Endothelial cell of umbilical vein (primary cell): ENCODE results near the gene GMNC. TPM values are rescaled to one million over a fixed set of nuclear protein-coding genes. Genes with fewer than 3 reads are reported as not detected.

Experiments used
- BruUV-seq: library from RNA; stranded (reverse); fragments of 400-500 nt; replicated peaks from 2 replicates; lab custom pipeline; 2021; lab: Mats Ljungman, UMichigan
- CTCF ChIA-PET: fragments of 300-600, 350-600 bp; sonication (Branson Sonifier 250); formaldehyde crosslinking; loops from one replicate; lab custom pipeline; 2021; ENCODE audit warnings: antibody characterized with exemption, inconsistent platforms; lab: Charles Lee
- POLR2A ChIA-PET: fragments of 300-600, 350-600 bp; sonication (Branson Sonifier 250); formaldehyde crosslinking; loops from one replicate; lab custom pipeline; 2021; ENCODE audit warnings: antibody characterized with exemption, inconsistent platforms; lab: Charles Lee
- DNase-seq: peaks from one replicate; pipeline ENCODE4 v3.0.0-alpha.2; 2011; ENCODE audit warnings: low read depth, low spot score
- FAIRE-seq: peaks from 2 replicates; lab custom pipeline; 2011; peaks lifted over from hg19 to GRCh38; lab: Jason Lieb, UNC
- H2AFZ ChIP-seq: 2 replicates; pipeline ENCODE4 v1.6.0; 2012; ENCODE audit warnings: low read depth, low read length, control low read depth, inconsistent platforms
- H3K27ac ChIP-seq: 2 replicates; pipeline ENCODE4 v1.5.1; 2011; ENCODE audit warnings: low read depth, mild to moderate bottlenecking, control low read depth, low read length, moderate library complexity; ENCODE audit not compliant: insufficient read depth
- H3K27me3 ChIP-seq, 2 experiments: 2 replicates each; pipeline versions ENCODE4 v1.6.0 to v1.6.1; 2011; ENCODE audit warnings: low read length in 2 of 2, mixed read lengths in 1 of 2; ENCODE audit not compliant: control insufficient read depth in 2 of 2, insufficient read depth in 2 of 2
- H3K36me3 ChIP-seq, 2 experiments: 2 replicates in 1 of 2; 3 replicates in 1 of 2; pipeline ENCODE4 v1.5.1; 2011; ENCODE audit warnings: low read length in 2 of 2, mild to moderate bottlenecking in 1 of 2, moderate library complexity in 1 of 2; ENCODE audit not compliant: control insufficient read depth in 2 of 2, insufficient read depth in 2 of 2; ENCODE audit errors: extremely low read depth in 1 of 2
- H3K4me1 ChIP-seq: 3 replicates; pipeline ENCODE4 v1.5.1; 2011; ENCODE audit warnings: mild to moderate bottlenecking, low read length; ENCODE audit not compliant: control insufficient read depth, insufficient read depth; ENCODE audit errors: extremely low read depth
- H3K4me2 ChIP-seq: 2 replicates; pipeline ENCODE4 v1.6.1; 2011; ENCODE audit warnings: low read length, control low read depth, mixed read lengths; ENCODE audit not compliant: insufficient read depth
- H3K4me3 ChIP-seq, 3 experiments: fragments of 200-600 bp in 1 of 3; sonication (generic), shearing (Covaris generic) in 1 of 3; replicated peaks in 1 of 3; 2 replicates each; pipeline ENCODE4 v1.5.1; 2011 to 2016; ENCODE audit warnings: control low read depth in 3 of 3, low read length in 3 of 3, mild to moderate bottlenecking in 2 of 3, inconsistent platforms in 1 of 3, low read depth in 1 of 3, moderate library complexity in 1 of 3; ENCODE audit not compliant: insufficient read depth in 1 of 3
- H3K79me2 ChIP-seq: 2 replicates; pipeline ENCODE4 v1.6.0; 2012; ENCODE audit warnings: low read length, inconsistent platforms; ENCODE audit not compliant: control insufficient read depth, insufficient read depth
- H3K9ac ChIP-seq: replicated peaks from 2 replicates; pipeline ENCODE3; 2011; ENCODE audit warnings: low read length, control low read depth; ENCODE audit not compliant: insufficient read depth; ENCODE audit errors: extremely low read depth
- H3K9me1 ChIP-seq: replicated peaks from 3 replicates; pipeline ENCODE4 v1.6.0; 2011; ENCODE audit warnings: mild to moderate bottlenecking, low read length; ENCODE audit not compliant: control insufficient read depth, insufficient read depth; ENCODE audit errors: extremely low read depth
- H3K9me3 ChIP-seq: replicated peaks from 2 replicates; pipeline ENCODE4 v1.5.1; 2012; ENCODE audit warnings: low read length, inconsistent platforms; ENCODE audit not compliant: control insufficient read depth, insufficient read depth
- H4K20me1 ChIP-seq: replicated peaks from 2 replicates; pipeline ENCODE3; 2011; ENCODE audit warnings: mild to moderate bottlenecking, low read length; ENCODE audit not compliant: control insufficient read depth, insufficient read depth; ENCODE audit errors: extremely low read depth
- CTCF ChIP-seq, 2 donors: IDR thresholded peaks; 1 replicate in 1 of 2; 2 replicates in 1 of 2; pipeline ENCODE4 v1.5.1; 2011; ENCODE audit warnings: low read length in 2 of 2, mild to moderate bottlenecking in 2 of 2, moderate library complexity in 2 of 2, control low read depth in 1 of 2, inconsistent platforms in 1 of 2, low read depth in 1 of 2; ENCODE audit not compliant: insufficient read depth in 1 of 2; ENCODE audit errors: extremely low read depth in 1 of 2
- EZH2 ChIP-seq: IDR thresholded peaks from 2 replicates; pipeline ENCODE4 v1.6.1; 2012; ENCODE audit warnings: borderline replicate concordance, low read depth, mild to moderate bottlenecking, moderate library complexity, low read length, inconsistent platforms; ENCODE audit not compliant: severe bottlenecking
- FOS ChIP-seq: IDR thresholded peaks from 2 replicates; pipeline ENCODE4 v1.6.1; 2011; ENCODE audit warnings: mild to moderate bottlenecking, low read length, moderate library complexity, borderline replicate concordance; ENCODE audit not compliant: insufficient read depth
- GATA2 ChIP-seq: IDR thresholded peaks from 2 replicates; pipeline ENCODE4 v1.7.0; 2011; ENCODE audit warnings: low read depth, mild to moderate bottlenecking, moderate library complexity, mixed read lengths, low read length; ENCODE audit not compliant: insufficient read length, insufficient read depth
- JUN ChIP-seq: IDR thresholded peaks from 2 replicates; pipeline ENCODE4 v1.6.1; 2011; ENCODE audit warnings: borderline replicate concordance, low read depth; ENCODE audit not compliant: insufficient read length, insufficient read depth
- MYC ChIP-seq: IDR thresholded peaks from one replicate; pipeline ENCODE4 v1.6.1; 2011; ENCODE audit warnings: mild to moderate bottlenecking, low read depth, low read length
- POLR2AphosphoS5 ChIP-seq: IDR thresholded peaks from 2 replicates; pipeline ENCODE4 v1.6.1; 2012; ENCODE audit warnings: low read depth, mild to moderate bottlenecking, control low read depth, low read length, moderate library complexity; ENCODE audit not compliant: insufficient read depth
- dilution Hi-C: fragments of 300-500 bp; cut with MboI; formaldehyde crosslinking; loops from one replicate; pipeline ENCODE4 v1.15.0; 2019; ENCODE audit warnings: low sequenced_read_pairs; ENCODE audit not compliant: extremely low pct_ligation_motif_present
- intact Hi-C: fragments of 100-400 bp; cut with micrococcal nuclease; formaldehyde crosslinking; loops from one replicate; pipeline ENCODE4 v1.10.0; 2022
- polyA plus RNA-seq, 4 experiments: library from polyadenylated mRNA; depleted of rRNA in 3 of 4; stranded (reverse) in 3 of 4; unstranded in 1 of 4; fragments of >200 nt; gene quantifications; 2 replicates each; pipeline versions ENCODE4 v1.2.1 to v1.2.3, GENCODE V29; 2011 to 2012; ENCODE audit warnings: missing spikeins in 1 of 4
- total RNA-seq: library from RNA; stranded (reverse); gene quantifications from 2 replicates; pipeline ENCODE4 v1.2.3, GENCODE V29; 2021
- TF ChIP-seq, protein P1 (sequence below): IDR thresholded peaks from 2 replicates; pipeline ENCODE4 v1.6.1; 2011; ENCODE audit not compliant: insufficient read depth, insufficient read length

GMNC gene
- total and polyA plus RNA-seq, 2 donors (not counting 3 experiments of a cell fraction or from before 2014, with no cell fraction given) = not detected

GRCh38 chr3:190903156-190903555, 40.7 kb upstream of the GMNC start:
- Histone ChIP-seq H4K20me1 (no peaks in the 10 kb centered on the region), H3K36me3 (no peaks in the 10 kb centered on the region), H3K4me2 (no peak overlapping the region), H2AFZ (no peak overlapping the region), H3K9ac (no peak overlapping the region), H3K4me3 (no peak overlapping the region), H3K79me2 (no peaks in the 10 kb centered on the region), H3K9me1 (no peaks in the 10 kb centered on the region), H3K4me1 (no peaks in the 10 kb centered on the region), H3K27me3 (no peaks in the 10 kb centered on the region), H3K9me3 (no peaks in the 10 kb centered on the region), H3K27ac (no peak overlapping the region)
- TF ChIP-seq JUN = no peak
- TF ChIP-seq CTCF (IDR thresholded peaks at IDR 0.05; ENCODE audit: extremely low read depth in 1 of 2, insufficient read depth in 1 of 2, low read depth in 1 of 2, low read length in 2 of 2) = no peak
- no peak for TF ChIP-seq GATA2
- TF ChIP-seq MYC = no peak
- TF ChIP-seq, protein P1, sequence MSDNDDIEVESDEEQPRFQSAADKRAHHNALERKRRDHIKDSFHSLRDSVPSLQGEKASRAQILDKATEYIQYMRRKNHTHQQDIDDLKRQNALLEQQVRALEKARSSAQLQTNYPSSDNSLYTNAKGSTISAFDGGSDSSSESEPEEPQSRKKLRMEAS = no peak
- no peak for TF ChIP-seq FOS
- no peak for TF ChIP-seq POLR2AphosphoS5
- TF ChIP-seq EZH2 = no peak
- DNase-seq (no peak), FAIRE-seq (no peak)
- dilution Hi-C loops = no loop called here
- BruUV-seq = no TSS peak
- POLR2A ChIA-PET = no interaction called here
- CTCF ChIA-PET = no interaction called here
- intact Hi-C loops = no loop called here
